GM21528 (cell line): Measurements from ENCODE around the gene EIF4E.
"Not testable (repeated sequence)": the region's sequence is repeated elsewhere in the genome, so short reads cannot be mapped to it uniquely, and the experiment has no call there.

Experiments
- ATAC-seq: cut with Tn5 transposase; IDR thresholded peaks from one replicate; pipeline ENCODE4 v1.9.1; 2021; ENCODE audit warnings: mild to moderate bottlenecking, moderate library complexity; ENCODE audit not compliant: unreplicated experiment, low FRiP score

Gene EIF4E

GRCh38 chr4:98934851-98935250, 5.9 kb upstream of the EIF4E start:
- ATAC-seq: not testable (repeated sequence)

- no peak for ATAC-seq
Measured at GRCh38 chr4:98932539-98932938, 3.6 kb upstream of the EIF4E start.

DNA sequence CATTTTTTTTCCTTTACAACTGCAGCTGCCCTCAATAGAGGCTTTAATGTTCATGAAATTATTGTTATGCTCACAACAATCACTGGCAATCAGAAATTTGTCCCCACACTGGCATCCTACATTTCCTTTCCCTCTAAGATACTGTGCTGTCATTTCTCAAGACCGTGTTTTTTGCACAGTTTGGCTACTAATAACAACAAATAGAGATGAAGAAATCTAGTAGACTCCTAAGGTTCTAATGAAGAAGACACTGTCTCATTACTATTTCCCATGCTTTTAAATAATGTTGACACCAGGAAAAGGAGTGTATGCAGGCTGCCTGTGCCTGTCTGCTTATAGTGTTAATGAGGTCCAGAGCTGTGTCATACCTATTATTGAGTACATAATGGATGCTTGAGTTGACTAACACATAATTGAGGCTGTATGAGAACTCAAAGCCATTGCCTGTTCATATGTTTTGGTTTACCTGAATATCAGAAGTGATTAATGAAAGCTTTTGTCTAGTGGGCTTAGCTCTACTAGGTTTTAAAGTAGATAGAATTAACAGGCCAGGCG, 1.5 kb upstream of the EIF4E start:
- no peak for ATAC-seq

- peak; percentile 59 for ATAC-seq
Measured at GRCh38 chr4:98929341-98930267, 671 bp upstream of the EIF4E start.

- peak; percentile 42 for ATAC-seq
Measured at GRCh38 chr4:98928131-98928504, 815 bp downstream of the EIF4E start.

- not testable (repeated sequence) for ATAC-seq
Measured at GRCh38 chr4:98926257-98926656, 2.7 kb downstream of the EIF4E start.

DNA sequence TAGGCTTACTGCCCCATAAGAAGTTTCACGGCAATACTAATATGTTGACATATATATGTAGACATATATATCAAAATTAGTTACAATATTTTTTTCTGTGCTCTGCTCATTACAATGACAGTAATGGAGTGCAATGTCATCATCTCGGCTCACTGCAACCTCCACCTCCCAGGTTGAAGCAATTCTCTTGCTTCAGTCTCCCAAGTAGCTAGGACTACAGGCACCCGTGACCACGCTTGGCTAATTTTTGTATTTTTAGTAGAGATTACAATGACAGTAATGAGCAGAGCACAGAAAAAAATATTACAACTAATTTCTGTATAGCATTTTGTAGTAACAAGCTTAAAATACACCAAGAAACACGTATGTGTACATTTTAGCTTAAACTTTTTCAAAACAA, 7.6 kb downstream of the EIF4E start:
- ATAC-seq: no peak

- no peak for ATAC-seq
Measured at GRCh38 chr4:98919996-98920395, 8.9 kb downstream of the EIF4E start.

DNA sequence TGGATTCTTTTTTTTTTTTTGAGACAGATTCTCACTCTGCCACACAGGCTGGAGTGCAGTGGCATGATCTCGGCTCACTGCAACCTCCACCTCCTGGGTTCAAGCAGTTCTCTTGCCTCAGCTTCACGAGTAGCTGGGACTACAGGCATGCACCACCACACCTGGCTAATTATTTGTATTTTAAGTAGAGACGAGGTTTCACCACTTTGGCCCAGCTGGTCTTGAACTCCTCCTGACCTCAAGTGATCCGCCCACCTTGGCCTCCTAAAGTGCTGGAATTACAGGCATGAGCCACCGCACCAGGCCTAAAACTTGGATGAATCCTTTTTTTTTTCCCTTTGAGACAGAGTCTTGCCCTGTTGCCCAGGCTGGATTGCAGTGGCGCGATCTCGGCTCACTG, 18.2 kb downstream of the EIF4E start:
- not testable (repeated sequence) for ATAC-seq

- ATAC-seq: no peak
Measured at GRCh38 chr4:98909646-98910401, 19.1 kb downstream of the EIF4E start.

DNA sequence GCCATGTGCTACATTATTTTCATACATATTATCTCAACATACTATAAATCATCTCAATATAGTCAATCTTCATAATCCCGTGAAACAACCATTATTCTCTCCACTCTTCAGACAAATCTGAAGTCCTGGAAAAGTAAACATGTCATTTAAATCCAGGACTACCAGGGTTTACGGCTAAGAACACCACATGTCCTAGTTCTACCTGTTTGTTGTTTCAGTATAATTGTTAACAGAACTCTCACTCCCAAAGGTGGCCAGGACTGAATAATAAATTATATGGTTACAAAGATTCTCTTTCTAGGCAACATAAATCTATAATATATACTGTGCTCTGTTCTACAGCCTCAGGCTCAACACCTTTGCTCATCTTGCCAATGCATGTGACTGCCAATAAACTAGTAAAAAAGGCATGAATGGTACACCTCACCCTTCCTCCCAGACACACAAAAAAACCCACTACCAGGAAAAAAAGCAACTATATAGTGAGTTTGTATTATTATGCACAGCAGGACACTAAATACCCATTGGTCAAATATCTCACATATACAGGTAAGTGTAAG, 20.1 kb downstream of the EIF4E start:
- no peak for ATAC-seq

DNA sequence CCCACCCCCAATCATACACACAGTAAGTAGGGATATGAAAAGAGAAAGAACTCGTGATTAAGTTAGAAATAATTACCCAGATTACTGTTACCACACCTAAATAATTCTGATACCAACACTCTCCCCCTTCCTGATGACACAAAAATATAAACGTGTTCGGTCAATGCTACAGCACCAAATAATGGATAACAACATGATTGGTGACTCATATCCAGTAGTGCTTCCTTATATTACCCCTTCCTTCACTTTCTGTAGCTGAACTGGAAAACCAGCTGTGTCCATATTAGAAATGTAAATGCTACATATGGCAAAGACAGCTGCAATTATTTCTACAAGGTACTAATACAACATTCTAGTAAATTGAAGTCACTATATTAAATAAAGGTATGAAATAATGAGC, 20.8 kb downstream of the EIF4E start:
- no peak for ATAC-seq

DNA sequence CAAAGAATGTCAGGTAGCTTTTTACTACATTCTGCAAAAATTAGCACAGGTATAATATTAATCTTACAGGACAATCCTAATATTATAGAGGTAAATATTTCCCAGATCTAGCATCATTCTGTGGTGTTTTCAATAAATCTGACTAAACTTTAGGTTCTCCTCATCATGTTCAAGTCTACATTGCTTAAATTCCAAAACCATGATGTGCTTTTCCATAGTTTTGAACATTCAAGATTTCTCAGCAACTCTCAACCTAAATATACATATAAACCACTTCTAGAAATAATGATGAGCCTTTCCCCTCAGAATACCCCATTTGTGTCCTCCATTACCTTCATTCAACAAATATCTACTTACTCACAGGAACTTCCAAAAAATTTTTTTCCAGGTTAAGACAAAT, 23.1 kb downstream of the EIF4E start:
- ATAC-seq: no peak

DNA sequence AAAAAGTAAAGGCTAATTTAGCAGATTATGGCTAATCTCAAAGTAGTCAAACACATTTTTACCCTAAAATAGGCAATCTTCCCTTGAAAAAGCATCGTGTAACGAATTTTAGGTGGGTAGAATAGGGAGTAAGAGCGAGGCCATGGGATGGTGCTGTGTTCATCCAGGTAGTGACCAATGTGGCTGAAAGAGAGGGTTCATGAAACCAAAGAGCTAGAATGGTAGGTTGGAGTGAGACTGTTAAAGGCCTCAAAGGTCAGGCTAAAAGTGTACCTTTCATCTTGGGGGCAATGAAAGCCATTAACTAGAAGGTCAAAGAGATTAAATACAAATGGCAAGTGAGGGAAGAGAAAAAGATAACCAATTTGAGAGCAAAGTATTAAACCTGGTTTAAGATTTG, 23.6 kb downstream of the EIF4E start:
- no peak for ATAC-seq

DNA sequence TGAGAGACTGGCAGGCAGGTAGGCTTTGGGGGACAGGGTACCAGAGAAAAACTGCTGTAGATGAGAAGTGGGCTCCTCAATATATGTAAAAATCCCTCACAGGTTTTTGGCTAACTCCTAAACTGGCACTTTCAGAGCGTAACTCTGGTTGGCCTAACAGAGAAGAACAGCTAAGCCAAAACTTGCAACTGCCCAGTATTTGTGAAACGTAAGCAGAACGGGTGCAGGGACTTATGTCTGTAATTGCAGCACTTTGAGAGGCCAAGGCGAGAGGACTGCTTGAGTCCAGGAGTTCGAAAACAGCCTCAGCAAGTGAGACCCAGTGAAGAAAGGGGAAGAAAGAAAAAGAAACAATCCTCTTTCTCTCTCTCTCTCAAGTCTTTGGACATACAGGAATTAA, 25.0 kb downstream of the EIF4E start:
- ATAC-seq: no peak

GRCh38 chr4:98903561-98903960, 25.4 kb downstream of the EIF4E start:
- no peak for ATAC-seq

GRCh38 chr4:98899277-98899676, 29.7 kb downstream of the EIF4E start:
- no peak for ATAC-seq

GRCh38 chr4:98891478-98892337, 37.2 kb downstream of the EIF4E start:
- ATAC-seq: no peak

GRCh38 chr4:98890702-98891455, 38.1 kb downstream of the EIF4E start:
- ATAC-seq: no peak
